Measurements from ENCODE around the gene AIF1L.

GRCh38 chr9:131125038-131125287, 28.6 kb downstream of the AIF1L start:
- no peak for TF ChIP-seq CTCF (IDR thresholded peaks at IDR 0.05)
- no peak for TF ChIP-seq POLR2A (IDR thresholded peaks at IDR 0.05)
- TF ChIP-seq EP300 (IDR thresholded peaks at IDR 0.05) = no peak
